ENCODE data around the gene SLIT3. TPM values are rescaled to one million over a fixed set of nuclear protein-coding genes. Genes with fewer than 3 reads are reported as not detected.

Gene SLIT3
- total RNA-seq, 1 donor from 2014 or later: 0.66 TPM

GRCh38 chr5:168788107-168788506 is 512.8 kb downstream of the SLIT3 start:
- intact Hi-C loops (cut with micrococcal nuclease): no loop called here

DNA sequence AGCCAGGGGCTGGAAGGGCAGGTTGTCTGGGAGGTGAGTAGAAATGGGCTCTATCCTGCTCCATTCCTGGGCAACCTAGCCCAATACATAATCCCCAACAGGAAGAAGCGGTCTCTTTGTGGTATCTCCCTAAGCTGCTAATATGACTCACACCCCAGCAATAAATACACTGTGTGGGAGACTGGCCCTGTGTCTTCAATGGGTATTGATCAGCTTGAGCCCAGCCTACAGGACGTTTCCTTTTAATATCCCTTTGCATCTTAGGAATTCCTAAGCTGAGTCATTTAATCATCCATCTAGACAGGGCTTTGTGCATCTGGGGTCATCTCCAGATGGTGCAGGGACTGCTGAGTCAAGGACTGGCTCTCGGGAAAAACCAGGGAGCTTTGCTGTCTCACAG is 514.8 kb downstream of the SLIT3 start:
- intact Hi-C loops (cut with micrococcal nuclease): no loop called here

DNA sequence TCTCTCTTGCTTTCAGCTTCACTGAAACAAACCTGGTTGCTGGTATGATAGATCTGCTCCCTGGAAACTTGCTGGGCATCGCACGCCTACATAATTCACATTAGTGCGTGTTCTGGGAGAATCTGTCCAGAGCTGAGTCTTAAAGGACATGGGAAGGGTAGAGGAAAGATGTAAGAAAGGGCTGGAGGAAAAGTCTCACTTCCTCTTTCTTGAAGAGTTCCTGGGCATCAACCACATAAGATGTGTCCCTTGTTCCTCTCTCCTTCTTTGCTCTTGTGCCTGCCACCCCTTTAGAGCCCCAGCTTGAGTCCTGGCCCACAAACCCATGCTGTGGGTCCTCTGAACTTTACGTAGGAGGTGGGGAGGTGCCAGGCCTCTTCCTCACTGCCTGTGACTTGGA is 516.5 kb downstream of the SLIT3 start:
- intact Hi-C loops (cut with micrococcal nuclease): no loop called here

- intact Hi-C loops (cut with micrococcal nuclease): no loop called here
Observed at GRCh38 chr5:168781941-168782571, 518.9 kb downstream of the SLIT3 start.

- intact Hi-C loops (cut with micrococcal nuclease): no loop called here
Observed at GRCh38 chr5:168780888-168781287, 520.1 kb downstream of the SLIT3 start.

- intact Hi-C loops (cut with micrococcal nuclease): no loop called here
Observed at GRCh38 chr5:168779333-168779732, 521.6 kb downstream of the SLIT3 start.

DNA sequence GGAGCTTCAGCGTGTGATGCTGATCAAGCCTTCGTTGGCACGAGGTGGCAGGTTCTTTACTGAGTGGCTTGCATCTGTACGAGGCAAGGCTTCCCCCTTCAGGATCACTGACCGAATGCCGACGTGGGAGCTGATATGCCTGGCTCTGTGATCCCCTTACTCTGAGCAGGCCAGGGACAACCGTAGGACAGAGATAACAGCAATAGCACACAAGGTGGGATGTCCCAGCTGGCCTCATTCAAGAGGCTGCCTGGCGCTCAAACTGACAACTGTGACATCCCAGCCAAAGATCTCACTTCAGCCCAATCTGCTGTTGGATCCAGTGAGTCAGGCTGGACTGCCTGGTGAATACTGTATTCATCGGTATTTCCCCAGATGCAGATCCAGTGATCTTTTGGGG is 522.4 kb downstream of the SLIT3 start:
- intact Hi-C loops (cut with micrococcal nuclease): no loop called here

GRCh38 chr5:168777651-168778050 is 523.3 kb downstream of the SLIT3 start:
- intact Hi-C loops (cut with micrococcal nuclease): no loop called here

- intact Hi-C loops (cut with micrococcal nuclease): no loop called here
Observed at GRCh38 chr5:168776070-168776469, 524.9 kb downstream of the SLIT3 start.

GRCh38 chr5:168773226-168773625 is 527.7 kb downstream of the SLIT3 start:
- intact Hi-C loops (cut with micrococcal nuclease): no loop called here

GRCh38 chr5:168772316-168772961 is 528.5 kb downstream of the SLIT3 start:
- intact Hi-C loops (cut with micrococcal nuclease): no loop called here

DNA sequence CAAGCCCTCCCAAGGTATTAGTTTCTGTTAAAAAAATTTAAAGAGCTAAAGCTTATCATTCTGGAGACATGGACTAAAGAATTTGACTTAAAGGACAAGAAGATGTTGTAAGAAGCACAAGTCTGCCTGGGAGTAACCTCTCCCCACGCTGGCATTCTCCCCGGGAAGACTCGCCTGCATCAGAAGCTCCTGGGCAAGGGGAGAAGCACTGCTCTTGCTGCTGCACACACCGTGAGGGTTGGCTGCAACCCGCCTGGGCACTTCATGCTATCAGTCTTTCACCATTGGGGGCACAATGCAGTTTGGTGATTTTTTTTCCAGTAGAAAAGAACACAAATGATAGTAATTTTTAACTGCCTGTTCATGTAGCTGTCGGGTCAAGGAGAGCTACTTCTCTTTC is 529.3 kb downstream of the SLIT3 start:
- intact Hi-C loops (cut with micrococcal nuclease): no loop called here

- intact Hi-C loops (cut with micrococcal nuclease): no loop called here
Observed at GRCh38 chr5:168770996-168771395, 529.9 kb downstream of the SLIT3 start.

GRCh38 chr5:168770036-168770498 is 530.9 kb downstream of the SLIT3 start:
- intact Hi-C loops (cut with micrococcal nuclease): no loop called here

DNA sequence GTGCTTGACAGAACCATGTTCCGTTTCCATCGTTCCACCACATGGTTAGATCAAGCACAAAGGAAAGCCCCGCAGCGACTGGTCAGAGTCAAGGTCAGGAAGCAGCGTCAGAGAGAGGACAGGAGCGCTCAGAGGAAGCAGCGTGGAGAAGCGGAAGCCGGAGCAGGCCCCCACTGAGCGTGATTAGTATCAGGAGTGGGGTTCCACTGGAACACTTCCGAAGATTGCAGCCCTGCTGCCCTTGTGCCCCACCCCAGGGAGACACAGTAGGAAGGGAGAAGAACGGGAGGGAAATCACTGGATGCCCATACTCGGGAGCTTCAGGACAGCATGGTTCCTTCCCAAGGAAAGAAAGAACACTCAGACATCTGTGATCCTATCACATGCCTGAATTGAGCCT is 532.8 kb downstream of the SLIT3 start:
- intact Hi-C loops (cut with micrococcal nuclease): no loop called here

DNA sequence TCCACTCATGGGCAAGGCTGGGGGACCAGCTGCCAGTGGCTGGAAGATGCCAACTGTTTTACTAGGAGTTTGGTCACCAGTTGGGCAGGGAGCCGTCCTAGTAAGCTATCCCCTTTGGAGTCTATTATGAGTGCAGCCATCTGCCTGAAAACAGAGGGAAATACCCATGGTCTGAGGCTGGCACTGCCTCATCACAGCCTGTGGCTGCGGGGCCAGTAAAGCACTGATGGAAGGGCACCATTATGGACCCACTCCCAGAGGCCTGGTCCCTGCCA is 534.6 kb downstream of the SLIT3 start:
- intact Hi-C loops (cut with micrococcal nuclease): no loop called here

- intact Hi-C loops (cut with micrococcal nuclease): no loop called here
Observed at GRCh38 chr5:168765551-168766425, 535.2 kb downstream of the SLIT3 start.

- intact Hi-C loops (cut with micrococcal nuclease): no loop called here
Observed at GRCh38 chr5:168765086-168765550, 535.8 kb downstream of the SLIT3 start.

- intact Hi-C loops (cut with micrococcal nuclease): no loop called here
Observed at GRCh38 chr5:168756453-168757391, 544.2 kb downstream of the SLIT3 start.

DNA sequence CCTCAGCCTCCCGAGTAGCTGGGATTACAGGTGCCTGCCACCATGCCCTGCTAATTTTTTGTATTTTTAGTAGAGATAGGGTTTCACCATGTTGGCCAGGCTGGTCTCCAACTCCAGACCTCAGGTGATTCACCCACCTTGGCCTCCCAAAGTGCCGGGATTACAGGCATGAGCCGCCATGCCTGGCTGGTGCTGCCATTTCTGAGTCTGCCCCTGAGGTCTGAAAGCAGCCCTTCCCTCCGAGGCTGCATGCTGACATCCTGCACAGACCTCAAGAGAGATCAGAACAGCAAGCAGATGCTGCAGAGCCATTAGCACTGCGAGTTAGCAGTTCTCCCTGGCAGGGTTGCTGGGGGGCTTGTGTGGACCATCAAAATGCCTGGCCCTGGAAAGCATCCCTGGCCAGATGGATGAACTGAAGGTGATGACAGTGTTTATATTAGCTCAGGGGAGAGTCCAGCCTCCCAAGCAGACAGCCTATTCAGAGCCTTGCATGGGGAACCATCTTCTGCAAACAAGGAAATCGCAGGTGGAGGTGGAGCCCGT is 545.3 kb downstream of the SLIT3 start:
- intact Hi-C loops (cut with micrococcal nuclease): no loop called here

DNA sequence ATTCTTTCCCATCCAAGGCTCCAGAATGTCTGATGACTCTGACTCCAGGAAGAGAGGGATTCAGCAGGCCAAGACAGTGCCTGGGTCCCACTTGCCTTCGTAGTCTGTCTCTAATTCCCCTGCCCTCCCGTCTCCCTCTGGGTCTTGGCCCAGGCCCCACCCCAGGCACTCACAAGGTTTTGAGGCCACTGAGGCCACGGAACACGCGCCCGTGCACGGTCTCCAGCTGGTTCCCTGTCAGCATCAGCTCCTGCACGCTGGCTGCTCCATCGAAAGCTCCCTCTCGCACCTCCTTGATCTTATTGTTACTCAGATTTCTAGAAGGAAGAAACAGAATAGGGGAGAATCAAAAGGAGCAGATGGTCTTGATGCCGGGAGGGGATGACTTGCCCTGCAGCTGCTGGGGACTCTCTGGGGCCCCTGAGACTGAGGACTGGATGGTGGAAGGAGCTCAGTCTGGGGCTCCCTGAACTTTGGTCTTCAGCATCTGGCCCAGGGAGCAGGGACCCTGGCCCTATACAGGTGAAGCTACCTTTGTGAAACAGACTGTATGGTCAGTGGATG is 547.2 kb downstream of the SLIT3 start:
- intact Hi-C loops (cut with micrococcal nuclease): no loop called here

All from T-helper 2 cell treated with Interferon-gamma antibody and Interleukin-4, amounts not matched to agents 100 ng/mL and 5 ng/mL, for 36 hours (primary cell).